GM21515 (cell line): ENCODE data around the gene HOTAIR.

Experiments used
- ATAC-seq: cut with Tn5 transposase; IDR thresholded peaks from one replicate; pipeline ENCODE4 v1.9.1; 2021; ENCODE audit not compliant: unreplicated experiment

HOTAIR gene

GRCh38 chr12:53974084-53975063 lies at the start of gene HOTAIR:
Gene HOTAIR, minus strand, starts transcription at chr12:53974954.
- ATAC-seq = no peak

- ATAC-seq = no peak
These were observed 49.4 kb upstream of the HOTAIR start for GRCh38 chr12:54024127-54024526.

- ATAC-seq = no peak
These were observed 48.5 kb upstream of the HOTAIR start for GRCh38 chr12:54022960-54023884.

GRCh38 chr12:54021432-54022013 lies 46.8 kb upstream of the HOTAIR start:
- no peak for ATAC-seq

- no peak for ATAC-seq
These were observed 46.0 kb upstream of the HOTAIR start for GRCh38 chr12:54020591-54021405.

GRCh38 chr12:54019924-54020590 lies 45.3 kb upstream of the HOTAIR start:
- ATAC-seq = no peak

GRCh38 chr12:54019091-54019811 lies 44.5 kb upstream of the HOTAIR start:
- ATAC-seq = no peak

GRCh38 chr12:54018468-54018984 lies 43.8 kb upstream of the HOTAIR start:
- ATAC-seq = no peak

GRCh38 chr12:54017878-54018467 lies 43.2 kb upstream of the HOTAIR start:
- ATAC-seq = peak; percentile 58

- peak; percentile 22 for ATAC-seq
These were observed 42.5 kb upstream of the HOTAIR start for GRCh38 chr12:54017027-54017788.

GRCh38 chr12:54016478-54016964 lies 41.8 kb upstream of the HOTAIR start:
- ATAC-seq = no peak

GRCh38 chr12:54016051-54016450 lies 41.3 kb upstream of the HOTAIR start:
- ATAC-seq = no peak

- no peak for ATAC-seq
These were observed 40.5 kb upstream of the HOTAIR start for GRCh38 chr12:54015018-54015931.

GRCh38 chr12:54014377-54015017 lies 39.7 kb upstream of the HOTAIR start:
- ATAC-seq = no peak

GRCh38 chr12:54012631-54013409 lies 38.1 kb upstream of the HOTAIR start:
- no peak for ATAC-seq
